ENCODE measurements around the gene GTF2H4.
"Not testable (repeated sequence)": the region's sequence is repeated elsewhere in the genome, so short reads cannot be mapped to it uniquely, and the experiment has no call there.

Gene GTF2H4

DNA sequence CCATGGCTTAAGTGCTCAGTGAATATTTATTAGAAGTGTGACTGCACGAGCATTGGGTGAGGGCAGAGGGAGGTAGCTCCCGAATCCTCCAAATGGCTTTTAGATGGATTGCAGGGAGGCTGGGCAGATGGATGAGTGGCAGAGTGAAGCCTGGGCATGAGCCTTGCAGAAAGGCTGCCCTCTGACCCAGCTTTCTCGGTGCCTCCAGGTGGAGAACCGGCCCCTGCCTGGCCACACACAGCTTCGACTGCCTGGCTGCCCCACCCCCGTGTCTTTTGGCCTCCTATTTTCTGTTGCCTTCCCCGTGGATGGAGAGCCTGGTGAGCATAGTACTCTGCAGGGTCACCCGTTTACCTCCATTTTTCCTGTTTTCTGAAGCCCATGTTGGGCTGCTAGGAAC lies 9.5 kb downstream of the GTF2H4 start:
- no peaks in the 10 kb centered on the region for H3K27me3 ChIP-seq (ENCODE audit: control insufficient read depth in 2 of 2, insufficient read depth in 2 of 2, low read length in 2 of 2)
- no peak overlapping the region for H3K27ac ChIP-seq (ENCODE audit: low read depth in 2 of 2, low read length in 2 of 2)
- peaks cover 18 to 22% of the 10 kb centered on the region in 2 donors for H3K4me1 ChIP-seq (ENCODE audit: control insufficient read depth in 2 of 2, insufficient read depth in 2 of 2, low read length in 2 of 2)
- no peaks in the 10 kb centered on the region for H3K9me3 ChIP-seq (ENCODE audit: control insufficient read depth in 2 of 2, low read length in 2 of 2)
- no peak overlapping the region for H3K9ac ChIP-seq (ENCODE audit: low read depth in 1 of 2, low read length in 2 of 2)
- peaks cover 32 to 48% of the 10 kb centered on the region in 2 donors for H3K36me3 ChIP-seq (ENCODE audit: control insufficient read depth in 2 of 2, insufficient read depth in 2 of 2, low read length in 2 of 2)
- H3K4me3 ChIP-seq (ENCODE audit: low read length in 2 of 2), result no peak overlapping the region

DNA sequence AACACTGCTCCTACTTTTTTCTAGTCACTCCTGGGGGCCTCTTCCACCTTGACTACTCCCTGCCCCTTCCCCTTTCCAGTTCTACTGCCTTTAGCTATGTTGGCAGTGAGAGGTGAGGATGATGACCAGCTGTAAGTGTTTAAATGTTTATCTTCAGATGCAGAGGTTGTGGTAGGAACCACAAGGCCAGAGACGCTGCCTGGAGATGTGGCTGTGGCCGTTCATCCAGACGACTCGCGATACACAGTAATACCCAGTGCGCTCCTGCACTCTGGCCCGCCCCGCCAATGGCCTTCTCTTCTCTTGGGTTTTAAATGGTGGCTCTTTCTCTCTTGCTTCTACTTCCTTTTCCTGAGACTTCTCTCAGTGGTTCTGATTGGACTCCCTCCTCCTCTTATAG lies 10.7 kb downstream of the GTF2H4 start:
- Histone ChIP-seq H3K36me3 (ENCODE audit: control insufficient read depth in 2 of 2, insufficient read depth in 2 of 2, low read length in 2 of 2) (peaks cover 43 to 60% of the 10 kb centered on the region in 2 donors), H3K9me3 (ENCODE audit: control insufficient read depth in 2 of 2, low read length in 2 of 2) (no peaks in the 10 kb centered on the region), H3K27me3 (ENCODE audit: control insufficient read depth in 2 of 2, insufficient read depth in 2 of 2, low read length in 2 of 2) (no peaks in the 10 kb centered on the region), H3K4me1 (ENCODE audit: control insufficient read depth in 2 of 2, insufficient read depth in 2 of 2, low read length in 2 of 2) (peaks cover 15% of the 10 kb centered on the region in 2 donors), H3K9ac (ENCODE audit: low read depth in 1 of 2, low read length in 2 of 2) (no peak overlapping the region), H3K27ac (ENCODE audit: low read depth in 2 of 2, low read length in 2 of 2) (no peak overlapping the region), H3K4me3 (ENCODE audit: low read length in 2 of 2) (no peak overlapping the region)

GRCh38 chr6:30922447-30922852 lies 14.4 kb downstream of the GTF2H4 start:
- Histone ChIP-seq H3K4me3 (ENCODE audit: low read length in 2 of 2) (no peak overlapping the region), H3K4me1 (ENCODE audit: control insufficient read depth in 2 of 2, insufficient read depth in 2 of 2, low read length in 2 of 2) (no peaks in the 10 kb centered on the region), H3K36me3 (ENCODE audit: control insufficient read depth in 2 of 2, insufficient read depth in 2 of 2, low read length in 2 of 2) (peaks cover 57 to 65% of the 10 kb centered on the region in 2 donors), H3K9ac (ENCODE audit: low read depth in 1 of 2, low read length in 2 of 2) (no peak overlapping the region), H3K27ac (ENCODE audit: low read depth in 2 of 2, low read length in 2 of 2) (no peak overlapping the region), H3K9me3 (ENCODE audit: control insufficient read depth in 2 of 2, low read length in 2 of 2) (no peaks in the 10 kb centered on the region), H3K27me3 (ENCODE audit: control insufficient read depth in 2 of 2, insufficient read depth in 2 of 2, low read length in 2 of 2) (no peaks in the 10 kb centered on the region)

DNA sequence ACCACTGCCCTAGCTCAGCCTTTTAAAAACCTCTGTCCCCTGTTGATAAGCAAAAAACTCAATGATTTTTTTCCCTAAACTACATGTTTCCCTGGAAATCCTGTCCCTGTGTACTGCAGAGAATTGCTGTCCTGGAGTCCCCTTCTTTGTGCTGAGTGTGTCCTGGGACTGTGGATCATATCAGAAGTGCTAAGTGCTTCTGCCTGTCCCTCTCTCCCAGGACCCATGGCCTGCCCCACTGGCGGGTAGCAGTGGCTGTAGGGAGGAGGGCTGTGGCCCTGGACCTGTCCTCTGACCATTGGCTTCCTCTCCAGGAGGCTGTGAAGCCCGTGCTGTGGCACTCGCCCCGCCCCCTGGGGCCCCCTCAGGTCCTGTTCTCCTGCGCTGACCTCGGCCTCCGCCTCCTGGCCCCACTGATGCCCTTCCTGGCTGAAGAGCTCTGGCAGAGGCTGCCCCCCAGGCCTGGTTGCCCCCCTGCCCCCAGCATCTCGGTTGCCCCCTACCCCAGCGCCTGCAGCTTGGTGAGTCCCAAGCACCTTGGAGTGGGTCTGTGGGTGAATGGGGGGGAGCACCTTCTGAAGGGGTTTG lies 16.1 kb downstream of the GTF2H4 start:
- not testable (repeated sequence) for H3K27ac ChIP-seq (ENCODE audit: low read depth in 2 of 2, low read length in 2 of 2); H3K27me3 ChIP-seq (ENCODE audit: control insufficient read depth in 2 of 2, insufficient read depth in 2 of 2, low read length in 2 of 2); H3K9ac ChIP-seq (ENCODE audit: low read depth in 1 of 2, low read length in 2 of 2); H3K4me1 ChIP-seq (ENCODE audit: control insufficient read depth in 2 of 2, insufficient read depth in 2 of 2, low read length in 2 of 2); H3K4me3 ChIP-seq (ENCODE audit: low read length in 2 of 2); H3K9me3 ChIP-seq (ENCODE audit: control insufficient read depth in 2 of 2, low read length in 2 of 2)
- H3K36me3 ChIP-seq (ENCODE audit: control insufficient read depth in 2 of 2, insufficient read depth in 2 of 2, low read length in 2 of 2), result peaks cover 56 to 57% of the 10 kb centered on the region in 2 donors

- H3K9ac ChIP-seq (ENCODE audit: low read depth in 1 of 2, low read length in 2 of 2), result no peak overlapping the region
Measured at GRCh38 chr6:30926644-30927043, 18.6 kb downstream of the GTF2H4 start.

GRCh38 chr6:30927080-30927479 lies 19.1 kb downstream of the GTF2H4 start:
- not testable (repeated sequence) for H3K9me3 ChIP-seq (ENCODE audit: control insufficient read depth in 2 of 2, low read length in 2 of 2); H3K27me3 ChIP-seq (ENCODE audit: control insufficient read depth in 2 of 2, insufficient read depth in 2 of 2, low read length in 2 of 2); H3K27ac ChIP-seq (ENCODE audit: low read depth in 2 of 2, low read length in 2 of 2); H3K4me3 ChIP-seq (ENCODE audit: low read length in 2 of 2); H3K4me1 ChIP-seq (ENCODE audit: control insufficient read depth in 2 of 2, insufficient read depth in 2 of 2, low read length in 2 of 2); H3K9ac ChIP-seq (ENCODE audit: low read depth in 1 of 2, low read length in 2 of 2)
- peaks cover 29% of the 10 kb centered on the region in 2 donors for H3K36me3 ChIP-seq (ENCODE audit: control insufficient read depth in 2 of 2, insufficient read depth in 2 of 2, low read length in 2 of 2)

More at GRCh38 chr6:30926644-30927043, 18.6 kb downstream of the GTF2H4 start:
- Histone ChIP-seq H3K27ac (ENCODE audit: low read depth in 2 of 2, low read length in 2 of 2) (no peak overlapping the region), H3K36me3 (ENCODE audit: control insufficient read depth in 2 of 2, insufficient read depth in 2 of 2, low read length in 2 of 2) (peaks cover 33% of the 10 kb centered on the region in 2 donors), H3K4me1 (ENCODE audit: control insufficient read depth in 2 of 2, insufficient read depth in 2 of 2, low read length in 2 of 2) (no peaks in the 10 kb centered on the region), H3K27me3 (ENCODE audit: control insufficient read depth in 2 of 2, insufficient read depth in 2 of 2, low read length in 2 of 2) (no peaks in the 10 kb centered on the region), H3K4me3 (ENCODE audit: low read length in 2 of 2) (no peak overlapping the region), H3K9me3 (ENCODE audit: control insufficient read depth in 2 of 2, low read length in 2 of 2) (peaks cover 0 to 3% of the 10 kb centered on the region in 2 donors)

DNA sequence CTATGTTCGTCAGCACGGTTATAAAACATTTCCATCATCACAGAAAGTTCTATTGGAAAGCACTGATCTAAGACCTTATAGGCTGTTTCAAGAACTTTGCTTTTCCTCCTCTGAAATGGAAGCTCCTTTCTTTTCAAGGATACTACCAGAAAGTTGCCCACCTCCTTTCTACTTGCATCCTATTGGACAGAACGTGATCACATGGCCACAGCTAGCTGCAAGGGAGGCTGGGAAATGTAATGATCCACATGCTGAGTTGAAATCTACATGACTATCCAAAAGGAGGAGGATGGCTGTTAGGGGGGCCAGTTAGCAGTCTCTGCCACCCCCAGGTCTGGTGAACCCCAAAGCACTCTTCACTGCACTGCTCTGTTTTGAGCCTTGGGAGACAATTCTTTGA lies 20.7 kb downstream of the GTF2H4 start:
- Histone ChIP-seq H3K27me3 (ENCODE audit: control insufficient read depth in 2 of 2, insufficient read depth in 2 of 2, low read length in 2 of 2) (no peaks in the 10 kb centered on the region), H3K9ac (ENCODE audit: low read depth in 1 of 2, low read length in 2 of 2) (no peak overlapping the region), H3K4me3 (ENCODE audit: low read length in 2 of 2) (no peak overlapping the region), H3K27ac (ENCODE audit: low read depth in 2 of 2, low read length in 2 of 2) (no peak overlapping the region), H3K9me3 (ENCODE audit: control insufficient read depth in 2 of 2, low read length in 2 of 2) (peaks cover 0 to 3% of the 10 kb centered on the region in 2 donors), H3K4me1 (ENCODE audit: control insufficient read depth in 2 of 2, insufficient read depth in 2 of 2, low read length in 2 of 2) (no peaks in the 10 kb centered on the region), H3K36me3 (ENCODE audit: control insufficient read depth in 2 of 2, insufficient read depth in 2 of 2, low read length in 2 of 2) (peaks cover 13 to 14% of the 10 kb centered on the region in 2 donors)

- Histone ChIP-seq H3K9me3 (ENCODE audit: control insufficient read depth in 2 of 2, low read length in 2 of 2) (peaks cover 0 to 3% of the 10 kb centered on the region in 2 donors), H3K36me3 (ENCODE audit: control insufficient read depth in 2 of 2, insufficient read depth in 2 of 2, low read length in 2 of 2) (peaks cover 12 to 14% of the 10 kb centered on the region in 2 donors), H3K27ac (ENCODE audit: low read depth in 2 of 2, low read length in 2 of 2) (no peak overlapping the region), H3K9ac (ENCODE audit: low read depth in 1 of 2, low read length in 2 of 2) (no peak overlapping the region), H3K27me3 (ENCODE audit: control insufficient read depth in 2 of 2, insufficient read depth in 2 of 2, low read length in 2 of 2) (no peaks in the 10 kb centered on the region), H3K4me3 (ENCODE audit: low read length in 2 of 2) (no peak overlapping the region), H3K4me1 (ENCODE audit: control insufficient read depth in 2 of 2, insufficient read depth in 2 of 2, low read length in 2 of 2) (no peaks in the 10 kb centered on the region)
Measured at GRCh38 chr6:30930506-30930905, 22.5 kb downstream of the GTF2H4 start.

GRCh38 chr6:30931272-30931671 lies 23.3 kb downstream of the GTF2H4 start:
- no peak overlapping the region for H3K4me3 ChIP-seq (ENCODE audit: low read length in 2 of 2)
- no peak overlapping the region for H3K9ac ChIP-seq (ENCODE audit: low read depth in 1 of 2, low read length in 2 of 2)
- H3K27ac ChIP-seq (ENCODE audit: low read depth in 2 of 2, low read length in 2 of 2), result no peak overlapping the region
- no peaks in the 10 kb centered on the region for H3K27me3 ChIP-seq (ENCODE audit: control insufficient read depth in 2 of 2, insufficient read depth in 2 of 2, low read length in 2 of 2)
- H3K4me1 ChIP-seq (ENCODE audit: control insufficient read depth in 2 of 2, insufficient read depth in 2 of 2, low read length in 2 of 2), result no peaks in the 10 kb centered on the region
- H3K9me3 ChIP-seq (ENCODE audit: control insufficient read depth in 2 of 2, low read length in 2 of 2), result peaks cover 0 to 3% of the 10 kb centered on the region in 2 donors
- H3K36me3 ChIP-seq (ENCODE audit: control insufficient read depth in 2 of 2, insufficient read depth in 2 of 2, low read length in 2 of 2), result peaks cover 4 to 6% of the 10 kb centered on the region in 2 donors

DNA sequence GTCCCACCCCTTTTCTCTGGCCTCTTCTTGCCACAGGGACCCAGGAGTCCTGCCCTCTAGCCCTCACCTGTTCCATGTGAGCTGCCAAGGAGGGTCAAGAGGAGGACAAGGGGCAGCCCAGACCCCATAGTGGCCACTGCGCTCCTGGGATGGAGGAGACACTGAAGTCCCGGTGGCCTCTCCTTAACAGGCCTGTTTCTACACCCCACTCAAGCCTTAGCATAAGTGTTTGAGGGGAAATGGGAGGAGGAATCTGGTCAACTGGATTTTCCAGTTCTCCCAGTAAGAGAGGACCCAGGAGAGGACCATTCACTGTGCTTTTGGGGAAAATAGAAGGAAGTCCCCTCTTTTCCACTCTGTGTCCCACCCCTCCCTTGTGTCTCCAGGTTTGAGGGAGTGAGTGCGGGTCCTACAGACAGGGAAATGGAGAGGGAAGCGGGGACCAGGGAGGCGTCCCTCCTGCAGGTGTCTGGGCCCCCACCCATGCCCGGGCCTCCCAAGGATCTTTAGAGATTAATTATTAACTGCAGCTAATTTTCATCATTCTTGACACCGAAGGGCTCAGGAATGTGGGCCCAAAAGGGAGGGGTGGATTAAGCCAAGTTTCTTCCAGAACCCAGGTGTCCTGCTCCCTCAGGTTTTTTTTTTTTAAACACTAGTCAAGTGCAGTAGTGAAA lies 24.1 kb downstream of the GTF2H4 start, which contains the start of gene SFTA2:
Gene SFTA2, minus strand, starts transcription at position 202 of the 677 bp plus-strand sequence. Its CDS starts 74 bp downstream, at position 128.
- Histone ChIP-seq H3K9me3 (ENCODE audit: control insufficient read depth in 2 of 2, low read length in 2 of 2) (peaks cover 0 to 3% of the 10 kb centered on the region in 2 donors), H3K36me3 (ENCODE audit: control insufficient read depth in 2 of 2, insufficient read depth in 2 of 2, low read length in 2 of 2) (no peaks in the 10 kb centered on the region), H3K4me3 (ENCODE audit: low read length in 2 of 2) (no peak within 1 kb of the TSS), H3K4me1 (ENCODE audit: control insufficient read depth in 2 of 2, insufficient read depth in 2 of 2, low read length in 2 of 2) (no peaks in the 10 kb centered on the region), H3K27ac (ENCODE audit: low read depth in 2 of 2, low read length in 2 of 2) (no peak within 1 kb of the TSS), H3K27me3 (ENCODE audit: control insufficient read depth in 2 of 2, insufficient read depth in 2 of 2, low read length in 2 of 2) (no peaks in the 10 kb centered on the region), H3K9ac (ENCODE audit: low read depth in 1 of 2, low read length in 2 of 2) (no peak within 1 kb of the TSS)

Data from mucosa of rectum (tissue), 2 donors.